Cerebellar nuclear complex (tissue), 1 donor: ENCODE results near the gene TCHP.

Source experiments
- DNase-seq, 2 experiments: peaks; one replicate each; lab custom pipeline; 2025; lab: John Stamatoyannopoulos, UW

The TCHP gene

GRCh38 chr12:109932878-109933503 is 32.9 kb downstream of the TCHP start:
- DNase-seq: no peak

- no peak for DNase-seq
Observed at GRCh38 chr12:109934026-109934425, 34.0 kb downstream of the TCHP start.

DNA sequence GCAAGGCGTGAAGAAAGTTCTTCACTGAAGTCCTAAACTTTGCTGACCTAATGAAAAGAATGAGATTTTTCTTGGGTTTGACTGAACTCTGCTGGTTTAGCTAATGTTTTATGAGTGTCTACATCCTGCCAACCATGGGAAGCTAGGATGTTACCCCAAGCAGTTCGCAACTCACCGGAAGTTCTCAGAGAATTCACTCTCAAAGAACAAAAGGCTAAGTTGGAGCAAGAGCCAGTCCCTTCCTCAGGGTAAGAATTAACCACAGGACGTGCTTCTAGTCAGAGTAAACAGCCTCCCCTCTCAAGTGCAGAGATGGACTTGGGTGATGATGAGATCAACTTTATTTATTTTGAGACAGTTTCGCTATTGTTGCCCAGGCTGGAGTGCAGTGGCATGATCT is 37.3 kb downstream of the TCHP start:
- DNase-seq: no peak

- DNase-seq: no peak
Observed at GRCh38 chr12:109938947-109939346, 38.9 kb downstream of the TCHP start.

- no peak for DNase-seq
Observed at GRCh38 chr12:109939504-109939903, 39.4 kb downstream of the TCHP start.

DNA sequence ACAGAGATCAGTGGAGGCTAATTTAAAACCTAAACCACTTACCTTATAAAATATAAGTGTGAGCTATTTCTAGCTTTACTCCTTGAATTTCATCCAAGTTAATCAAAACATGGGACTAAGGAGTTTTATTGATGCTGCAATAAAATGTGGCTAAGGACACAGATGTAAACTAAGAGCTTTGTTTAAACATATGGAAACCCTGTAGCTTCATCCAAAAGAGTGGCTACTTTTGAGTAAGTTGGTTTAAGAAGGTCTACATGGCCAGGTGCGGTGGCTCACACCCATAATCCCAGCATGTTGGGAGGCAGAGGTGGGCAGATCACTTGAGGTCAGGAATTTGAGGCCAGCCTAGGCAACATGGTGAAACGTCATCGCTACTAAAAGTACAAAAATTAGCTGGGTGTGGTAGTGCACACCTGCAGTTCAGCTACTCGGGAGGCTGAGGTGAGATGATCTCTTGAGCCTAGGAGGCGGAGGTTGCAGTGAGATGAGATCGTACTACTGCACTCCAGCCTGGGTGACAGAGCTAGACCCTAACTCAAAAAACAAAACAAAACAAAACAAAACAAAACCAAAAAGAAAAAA is 40.4 kb downstream of the TCHP start:
- no peak for DNase-seq

- no peak for DNase-seq
Observed at GRCh38 chr12:109943811-109944210, 43.7 kb downstream of the TCHP start.

DNA sequence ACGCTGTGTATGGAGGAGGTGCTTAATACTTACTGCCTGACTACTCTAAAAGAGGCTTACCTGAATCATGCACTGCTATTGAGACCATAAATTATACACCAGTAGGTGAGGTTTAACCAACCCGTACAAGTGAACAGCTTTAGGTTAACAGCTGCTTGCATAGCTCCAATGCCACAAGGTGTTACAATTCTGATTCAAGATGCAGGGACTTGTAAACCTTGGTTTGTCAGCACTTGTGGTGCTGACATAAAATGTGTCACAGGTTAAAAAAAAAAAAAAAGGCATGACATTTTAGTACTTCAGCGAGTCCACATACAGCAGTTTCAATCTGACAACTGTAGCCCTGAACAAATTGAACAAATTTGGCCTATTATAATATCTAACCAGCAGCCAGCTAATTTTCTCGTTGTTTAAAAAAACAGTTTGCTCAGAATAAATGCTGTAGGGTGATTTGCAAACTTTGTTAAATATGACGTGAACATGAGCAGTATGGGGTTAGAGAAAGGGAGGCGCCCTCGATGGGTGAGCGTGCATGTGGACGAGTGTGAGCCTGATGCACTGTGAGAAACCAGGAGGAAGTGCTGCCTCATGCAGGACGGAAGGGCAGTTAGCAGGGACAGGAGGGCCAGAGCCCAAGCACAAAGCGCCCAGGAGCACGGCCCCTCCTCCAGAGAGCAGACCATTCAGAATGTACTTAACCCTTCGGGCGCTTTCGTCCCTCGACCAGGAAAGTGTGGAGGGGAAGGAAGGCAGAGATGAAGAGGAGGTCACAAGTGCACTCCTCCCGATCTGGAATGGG is 44.7 kb downstream of the TCHP start:
- no peak for DNase-seq

DNA sequence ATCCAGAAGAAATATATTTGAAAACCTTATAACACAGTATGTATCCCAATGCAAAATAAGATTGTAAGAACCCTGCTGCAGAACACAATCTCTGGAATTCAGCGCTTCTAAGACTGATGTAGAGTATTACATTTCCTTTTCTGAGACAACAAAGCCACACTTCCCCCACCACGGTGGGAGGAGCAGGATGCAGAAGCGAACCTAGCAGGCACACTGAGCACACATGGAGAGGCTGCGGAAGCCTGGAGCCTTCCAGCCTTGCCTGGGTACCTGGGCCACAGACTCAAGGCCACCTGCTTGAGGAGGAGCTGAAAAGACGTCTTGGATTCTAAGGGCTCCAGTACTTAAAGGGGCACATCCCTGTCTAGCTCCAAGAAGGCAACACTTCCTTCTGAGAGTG is 46.4 kb downstream of the TCHP start:
- no peak for DNase-seq

GRCh38 chr12:109946913-109947312 is 46.8 kb downstream of the TCHP start:
- DNase-seq: no peak

GRCh38 chr12:109947521-109947920 is 47.4 kb downstream of the TCHP start:
- DNase-seq: no peak

- DNase-seq: no peak
Observed at GRCh38 chr12:109948368-109948767, 48.3 kb downstream of the TCHP start.

DNA sequence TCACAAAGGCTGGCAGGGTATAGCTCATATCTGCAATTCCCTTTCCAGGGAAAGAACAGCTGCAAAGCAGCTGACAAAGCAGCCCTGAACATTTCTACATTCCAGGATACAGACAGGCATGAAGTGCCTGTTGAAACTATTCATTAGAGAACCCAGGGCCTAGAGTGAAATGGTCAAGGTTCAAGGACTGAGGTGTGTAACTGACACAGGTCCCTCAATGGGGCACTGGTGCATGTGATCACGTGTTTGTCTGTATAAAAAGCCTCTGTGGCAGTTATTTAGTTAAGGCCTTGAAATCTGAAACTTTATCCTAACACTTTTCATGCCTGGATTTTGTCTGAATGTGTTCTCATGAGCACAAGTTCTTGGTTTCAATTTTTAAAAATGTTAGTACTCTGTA is 49.0 kb downstream of the TCHP start:
- no peak for DNase-seq

GRCh38 chr12:109950625-109951024 is 50.6 kb downstream of the TCHP start:
- no peak for DNase-seq

GRCh38 chr12:109951136-109951535 is 51.1 kb downstream of the TCHP start:
- no peak for DNase-seq

- DNase-seq: peak in 1 of 2 experiments; percentile 63
Observed at GRCh38 chr12:109951751-109952150, 51.7 kb downstream of the TCHP start.

DNA sequence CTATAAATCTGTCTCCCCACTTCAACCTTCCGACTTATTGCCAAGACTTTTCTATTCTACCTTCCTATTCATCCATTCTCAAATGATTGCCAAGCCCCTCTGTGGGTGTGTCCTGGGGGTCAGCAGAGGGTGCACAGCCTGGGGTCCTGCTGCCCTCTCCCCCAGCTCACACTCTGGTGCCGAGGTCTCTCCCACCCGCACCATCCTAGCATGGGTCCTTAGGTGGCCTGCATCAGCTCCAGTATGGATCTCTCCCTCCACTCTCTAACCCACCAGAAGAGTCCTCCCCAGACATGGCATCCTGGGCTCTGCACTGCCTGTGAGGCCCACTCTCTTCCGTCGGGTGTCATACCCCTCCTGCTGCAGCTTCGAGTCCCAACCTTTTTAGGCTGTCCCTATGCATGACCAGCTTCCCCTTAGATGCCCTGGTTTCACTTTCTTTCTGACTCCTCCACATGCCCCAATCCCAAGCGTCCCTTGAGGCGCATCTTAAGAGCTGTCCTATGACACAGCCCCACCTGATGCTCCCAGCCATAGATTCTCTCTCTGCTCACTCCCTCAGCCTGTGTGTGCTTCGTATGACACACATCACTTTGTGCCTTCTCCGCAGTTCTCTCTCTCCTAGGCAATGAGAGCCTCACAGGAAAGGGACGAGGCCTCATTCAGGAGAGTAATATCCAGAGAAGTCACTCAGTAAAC is 52.2 kb downstream of the TCHP start:
- DNase-seq: no peak

- no peak for DNase-seq
Observed at GRCh38 chr12:109952873-109953272, 52.8 kb downstream of the TCHP start.

GRCh38 chr12:109953656-109954055 is 53.6 kb downstream of the TCHP start:
- DNase-seq: no peak

DNA sequence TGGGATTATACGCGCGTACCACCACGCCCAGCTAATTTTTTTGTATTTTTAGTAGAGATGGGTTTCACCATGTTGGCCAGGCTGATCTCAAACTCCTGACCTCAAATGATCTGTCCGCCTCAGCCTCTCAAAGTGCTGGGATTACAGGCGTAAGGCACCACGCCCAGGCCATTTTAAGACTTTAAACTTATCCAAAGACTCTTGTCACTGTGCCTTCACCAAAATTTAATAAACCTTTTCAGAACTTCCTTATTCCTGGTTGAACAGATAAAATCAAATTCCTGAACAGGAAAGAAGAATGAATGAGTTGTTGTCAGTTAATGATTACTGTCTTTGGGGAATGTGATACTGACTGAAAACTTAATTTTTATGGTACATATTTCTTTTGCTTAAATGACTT is 58.3 kb downstream of the TCHP start:
- no peak for DNase-seq

DNA sequence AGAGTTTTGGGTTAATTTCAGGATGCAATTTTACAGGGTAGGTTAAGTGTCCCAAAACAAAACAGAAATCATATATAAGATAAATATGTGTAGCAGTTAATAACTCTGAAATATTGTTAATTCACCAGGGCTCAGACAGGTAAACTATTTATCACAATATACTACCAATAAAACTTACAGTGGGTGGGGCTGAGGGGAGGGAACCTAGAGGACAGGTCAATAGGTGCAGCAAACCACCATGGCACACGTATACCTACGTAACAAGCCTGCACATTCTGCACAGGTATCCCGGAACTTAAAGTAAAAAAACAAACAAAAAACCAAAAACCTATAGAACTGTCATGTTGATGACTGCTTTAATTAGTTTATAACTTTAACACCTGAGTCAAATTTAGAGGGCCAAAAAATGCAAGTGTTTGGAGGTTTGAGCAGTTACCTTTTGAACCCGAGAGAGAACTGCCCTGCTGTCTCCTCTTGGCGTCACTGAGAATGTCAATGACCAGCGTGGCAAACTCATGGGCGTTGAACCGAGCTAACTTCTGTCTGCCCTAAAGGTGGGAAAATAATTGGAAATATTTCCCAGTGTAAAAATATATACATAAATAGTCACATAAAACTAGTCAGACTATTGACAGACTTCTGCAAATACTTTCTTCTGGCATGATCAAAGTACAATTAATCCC is 59.5 kb downstream of the TCHP start:
- no peak for DNase-seq

DNA sequence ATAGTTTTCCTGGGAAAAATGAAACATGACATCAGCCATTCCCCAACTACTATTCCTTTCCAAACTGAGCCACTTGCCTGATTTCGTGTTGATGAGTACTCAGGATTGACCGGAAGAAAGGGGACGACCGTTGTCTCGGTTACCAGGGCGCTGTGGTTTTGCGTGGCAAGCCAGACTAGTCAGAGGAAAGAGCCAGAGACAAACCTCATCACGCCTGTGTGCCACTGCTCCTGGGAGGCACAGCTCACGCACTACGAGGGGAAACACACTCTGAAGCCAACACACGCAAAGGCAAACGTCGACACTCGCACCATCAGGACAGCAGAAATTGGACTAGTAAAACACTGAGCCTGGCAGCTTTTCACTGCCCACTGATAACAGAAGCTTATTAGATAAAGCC is 61.1 kb downstream of the TCHP start:
- DNase-seq: no peak
